ENCODE data around the gene HOXB7. TPM values are rescaled to one million over a fixed set of nuclear protein-coding genes. Genes with fewer than 3 reads are reported as not detected.

HOXB7 gene
- total RNA-seq, 2 experiments from 2014 or later: 0.25 to 0.30 TPM

DNA sequence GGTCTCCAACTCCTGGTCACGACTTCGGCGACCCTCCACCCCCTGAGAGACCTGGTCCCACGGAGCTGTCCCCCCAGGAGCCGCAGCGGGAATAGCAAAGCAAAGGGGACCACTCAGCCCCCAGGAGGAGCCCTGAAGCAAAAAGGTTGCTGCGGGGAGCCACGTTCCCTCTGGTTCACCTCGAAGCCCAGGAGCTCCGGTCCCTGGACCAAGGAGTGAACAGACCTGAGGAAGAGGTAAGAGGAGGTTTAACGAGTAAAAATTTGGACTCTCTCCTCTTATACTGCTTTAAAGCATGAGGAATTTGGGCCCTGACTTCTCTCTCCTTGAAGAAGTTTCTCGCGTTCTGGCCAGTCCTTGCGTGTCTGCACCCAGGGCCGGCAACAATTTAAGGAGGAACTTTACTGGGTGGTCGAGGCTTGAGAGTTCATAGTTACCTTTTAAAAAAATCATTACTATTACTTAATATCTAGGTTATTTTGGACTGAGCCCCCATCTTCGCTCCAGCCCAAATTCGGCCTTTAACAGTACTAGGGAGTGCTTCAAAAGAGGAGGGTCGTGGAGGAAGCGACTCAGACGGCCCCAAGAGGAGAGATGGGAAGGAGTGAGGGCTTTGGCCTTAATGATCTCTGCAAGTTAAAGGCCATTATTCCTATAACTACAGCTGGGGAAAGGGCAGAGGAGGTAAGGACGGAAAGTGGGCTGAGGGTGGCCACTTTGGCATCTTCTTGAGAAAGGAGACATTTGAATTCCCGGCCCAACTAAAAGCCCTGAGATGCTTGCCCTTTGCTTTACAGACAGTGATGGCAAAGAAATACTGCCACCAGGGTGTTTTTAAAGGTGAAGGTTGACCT, 32.3 kb upstream of the HOXB7 start:
- CTCF ChIA-PET: no interaction called here
- H3K4me1 Mint-ChIP-seq: peaks cover 21% of the 10 kb centered on the region
- H3K36me3 Mint-ChIP-seq (ENCODE audit: low read depth): peaks cover 1% of the 10 kb centered on the region
- no peak overlapping the region for H3K27ac Mint-ChIP-seq
- no peaks in the 10 kb centered on the region for H3K9me3 Mint-ChIP-seq
- H3K27me3 Mint-ChIP-seq: peaks cover 93% of the 10 kb centered on the region
- no peak overlapping the region for H3K4me3 Mint-ChIP-seq
- DNase-seq: no peak
- POLR2A ChIA-PET: no interaction called here

GRCh38 chr17:48642059-48642842, 31.4 kb upstream of the HOXB7 start:
- H3K4me3 Mint-ChIP-seq: no peak overlapping the region
- CTCF ChIA-PET: no interaction called here
- H3K27me3 Mint-ChIP-seq: peaks cover 94% of the 10 kb centered on the region
- peaks cover 1% of the 10 kb centered on the region for H3K36me3 Mint-ChIP-seq (ENCODE audit: low read depth)
- peaks cover 15% of the 10 kb centered on the region for H3K4me1 Mint-ChIP-seq
- no peak overlapping the region for H3K27ac Mint-ChIP-seq
- no peaks in the 10 kb centered on the region for H3K9me3 Mint-ChIP-seq
- POLR2A ChIA-PET: no interaction called here
- DNase-seq: no peak

GRCh38 chr17:48641541-48642058, 30.8 kb upstream of the HOXB7 start:
- no peak overlapping the region for H3K4me3 Mint-ChIP-seq
- H3K27me3 Mint-ChIP-seq: peaks cover 96% of the 10 kb centered on the region
- peaks cover 11% of the 10 kb centered on the region for H3K4me1 Mint-ChIP-seq
- DNase-seq: no peak
- ChIA-PET POLR2A (no interaction called here), CTCF (no interaction called here)
- H3K27ac Mint-ChIP-seq: no peak overlapping the region
- peaks cover 1% of the 10 kb centered on the region for H3K36me3 Mint-ChIP-seq (ENCODE audit: low read depth)
- H3K9me3 Mint-ChIP-seq: no peaks in the 10 kb centered on the region

- H3K4me1 Mint-ChIP-seq: peaks cover 13% of the 10 kb centered on the region
- H3K9me3 Mint-ChIP-seq: no peaks in the 10 kb centered on the region
- DNase-seq: no peak
- peaks cover 98% of the 10 kb centered on the region for H3K27me3 Mint-ChIP-seq
- POLR2A ChIA-PET: no interaction called here
- CTCF ChIA-PET: interaction anchor here (1.1 kb wide), 1 partner anchor 83 kb away, joined by 3 read pairs; the partner anchor contains the start of gene PRAC2
- no peak overlapping the region for H3K4me3 Mint-ChIP-seq
- H3K36me3 Mint-ChIP-seq (ENCODE audit: low read depth): peaks cover 1% of the 10 kb centered on the region
- no peak overlapping the region for H3K27ac Mint-ChIP-seq
These were observed 30.0 kb upstream of the HOXB7 start for GRCh38 chr17:48640858-48641180.

DNA sequence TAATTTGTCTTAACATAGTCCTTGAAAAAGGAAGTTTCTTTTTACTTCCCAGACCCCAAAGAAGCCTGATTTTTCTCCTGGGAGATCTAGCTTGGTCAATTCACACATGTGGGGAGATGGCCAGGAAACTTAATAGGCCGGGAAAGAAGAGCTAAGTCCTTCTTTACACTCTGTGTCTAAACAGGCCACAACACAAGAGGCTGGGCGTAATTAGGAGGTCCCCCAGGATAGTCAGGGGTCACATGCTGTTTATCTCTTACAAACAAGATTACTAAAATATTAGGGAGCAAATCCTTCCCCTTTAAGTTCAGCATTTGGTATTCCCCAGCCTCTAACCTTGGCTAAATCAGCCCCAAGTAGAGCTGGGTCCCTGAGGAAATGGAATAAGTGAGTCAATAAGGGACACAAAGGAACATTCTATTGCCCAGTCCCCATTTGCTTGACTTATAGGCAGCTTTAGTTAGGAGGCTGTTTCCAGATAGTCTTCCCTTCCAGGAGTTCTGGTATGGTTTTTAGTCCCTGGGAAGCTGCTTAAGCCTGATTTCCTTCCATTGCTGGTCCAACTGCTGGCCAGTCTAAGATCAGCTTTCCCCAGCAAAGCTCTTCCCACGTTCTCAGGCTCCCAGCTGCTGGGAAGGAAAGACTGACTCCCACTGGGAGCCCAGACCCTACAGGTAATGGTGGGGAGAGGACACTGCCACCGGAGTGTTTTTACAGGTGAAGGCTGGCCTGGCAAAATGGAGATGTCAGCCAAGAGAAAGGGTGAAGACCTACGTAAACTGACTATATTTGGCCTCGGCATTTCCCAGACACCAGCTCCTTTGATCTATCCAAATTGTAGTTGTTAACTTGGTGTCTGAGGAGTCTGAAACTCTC, 29.4 kb upstream of the HOXB7 start:
- Mint-ChIP-seq H3K27me3 (peaks cover 98% of the 10 kb centered on the region), H3K27ac (no peak overlapping the region), H3K4me1 (peaks cover 8% of the 10 kb centered on the region), H3K9me3 (no peaks in the 10 kb centered on the region), H3K4me3 (no peak overlapping the region), H3K36me3 (ENCODE audit: low read depth) (peaks cover 1% of the 10 kb centered on the region)
- CTCF ChIA-PET: interaction anchor here (1.1 kb wide), 1 partner anchor 83 kb away, joined by 3 read pairs; the partner anchor contains the start of gene PRAC2
- POLR2A ChIA-PET: no interaction called here
- no peak for DNase-seq

GRCh38 chr17:48639136-48639535, 28.3 kb upstream of the HOXB7 start:
- no peak for DNase-seq
- ChIA-PET CTCF (no interaction called here), POLR2A (no interaction called here)
- Mint-ChIP-seq H3K27ac (no peak overlapping the region), H3K27me3 (peaks cover 98% of the 10 kb centered on the region), H3K9me3 (no peaks in the 10 kb centered on the region), H3K4me1 (peaks cover 8% of the 10 kb centered on the region), H3K4me3 (no peak overlapping the region), H3K36me3 (ENCODE audit: low read depth) (peaks cover 1% of the 10 kb centered on the region)

GRCh38 chr17:48637323-48638260, 26.8 kb upstream of the HOXB7 start:
- Mint-ChIP-seq H3K27me3 (peaks cover 91% of the 10 kb centered on the region), H3K4me3 (no peak overlapping the region), H3K27ac (no peak overlapping the region), H3K4me1 (peaks cover 11% of the 10 kb centered on the region), H3K9me3 (no peaks in the 10 kb centered on the region), H3K36me3 (ENCODE audit: low read depth) (peaks cover 1% of the 10 kb centered on the region)
- POLR2A ChIA-PET: no interaction called here
- CTCF ChIA-PET: interaction anchor here (1.1 to 2.9 kb wide), 9 partner anchors 8 to 108 kb away, joined by 3 to 16 read pairs (median 6); partner anchors contain the start of genes HOXB8 and HOXB9
- no peak for DNase-seq

DNA sequence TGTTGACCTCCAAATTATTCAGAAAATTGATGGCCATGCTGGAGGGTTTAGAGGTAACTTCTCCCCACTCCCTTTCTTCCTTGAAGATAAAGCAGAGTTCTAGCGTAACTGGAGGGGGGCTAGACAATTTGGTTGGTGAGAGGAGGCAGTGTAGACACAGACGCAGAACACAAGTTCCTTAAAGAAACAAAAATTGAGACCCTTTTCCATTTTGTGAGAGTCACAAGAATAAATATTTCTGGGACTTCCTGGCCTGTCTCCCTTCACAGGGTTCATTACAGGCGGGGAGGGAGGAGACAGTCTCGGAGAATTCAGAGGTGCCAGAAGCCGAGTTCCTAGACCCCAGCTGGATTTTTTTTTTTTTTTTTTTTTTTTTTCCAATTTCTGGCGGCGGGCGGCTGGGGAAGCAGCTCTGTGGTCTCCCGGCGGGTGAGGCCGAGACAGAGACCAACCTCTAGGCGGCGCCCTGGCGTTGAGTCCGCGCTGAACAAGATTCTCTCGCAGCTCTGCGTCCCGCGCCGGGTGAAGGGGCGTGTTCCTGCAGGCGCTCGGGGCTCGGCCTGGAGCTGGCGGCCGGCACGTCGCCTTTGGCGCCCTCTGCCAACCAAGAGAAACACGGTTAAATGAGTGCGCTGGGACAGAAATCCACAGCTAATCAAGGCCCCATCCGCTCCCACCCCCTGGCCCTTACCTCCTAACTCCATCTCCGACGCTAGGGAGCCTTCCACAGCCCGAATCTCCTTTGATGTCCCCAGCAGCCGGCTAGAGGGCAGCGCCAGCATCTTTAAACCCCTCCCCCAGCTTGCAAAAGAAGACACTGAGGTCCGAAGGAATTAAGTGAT, 25.6 kb upstream of the HOXB7 start:
- Mint-ChIP-seq H3K27me3 (peaks cover 91% of the 10 kb centered on the region), H3K27ac (no peak overlapping the region), H3K4me3 (no peak overlapping the region), H3K36me3 (ENCODE audit: low read depth) (no peaks in the 10 kb centered on the region), H3K9me3 (no peaks in the 10 kb centered on the region), H3K4me1 (peaks cover 10% of the 10 kb centered on the region)
- DNase-seq: peak; percentile 71
- ChIA-PET POLR2A (no interaction called here), CTCF (interaction anchor here (0.6 to 2.9 kb wide), 22 partner anchors 9 to 689 kb away, joined by 3 to 16 read pairs (median 4); partner anchors contain the start of genes CBX1, HOXB5, HOXB8 and HOXB9)

DNA sequence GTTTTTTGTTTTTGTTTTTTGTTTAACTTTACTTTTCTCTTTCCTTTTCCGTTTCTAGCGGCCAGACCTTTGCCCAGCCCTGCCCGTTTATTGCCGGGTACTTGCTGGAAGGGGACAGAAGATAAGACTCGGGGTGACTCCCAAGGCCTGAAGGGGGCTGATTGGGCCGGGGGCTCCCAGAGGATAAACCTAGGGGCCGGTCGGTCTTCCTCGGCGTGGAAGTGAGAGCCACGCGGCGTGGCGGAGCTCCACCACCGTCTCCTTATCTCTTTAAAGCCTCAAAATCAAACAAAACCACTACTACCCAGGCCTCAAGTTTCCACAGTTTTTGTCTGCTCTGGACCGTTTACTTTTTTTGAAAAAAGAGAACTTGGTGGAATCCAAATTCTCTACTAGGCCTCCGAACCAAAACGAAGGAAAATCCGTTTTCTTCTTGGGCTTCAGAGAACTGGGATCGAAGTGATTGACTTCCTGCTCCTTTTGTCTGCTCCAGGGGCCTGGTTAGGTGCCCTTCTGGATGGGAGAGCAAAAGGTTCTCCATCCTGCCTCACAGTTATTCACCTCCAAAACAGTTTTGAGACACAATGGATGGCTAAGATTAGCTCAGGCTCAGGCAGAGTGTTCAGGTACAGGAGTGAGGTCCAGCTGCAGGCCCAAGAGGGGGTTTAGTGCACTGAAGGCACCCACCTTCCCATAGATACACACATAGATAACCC, 23.8 kb upstream of the HOXB7 start:
- H3K4me3 Mint-ChIP-seq: no peak overlapping the region
- POLR2A ChIA-PET: no interaction called here
- H3K27ac Mint-ChIP-seq: no peak overlapping the region

GRCh38 chr17:48633266-48633677, 22.5 kb upstream of the HOXB7 start:
- DNase-seq: no peak

More for the DNA sequence above, 23.8 kb upstream of the HOXB7 start:
- Mint-ChIP-seq H3K4me1 (peaks cover 10% of the 10 kb centered on the region), H3K36me3 (ENCODE audit: low read depth) (no peaks in the 10 kb centered on the region), H3K27me3 (peaks cover 90% of the 10 kb centered on the region), H3K9me3 (no peaks in the 10 kb centered on the region)
- DNase-seq: no peak
- CTCF ChIA-PET: interaction anchor here (0.9 to 2.9 kb wide), 3 partner anchors 9 to 41 kb away, joined by 3 to 16 read pairs (median 9); partner anchors contain the start of genes HOXB5 and HOXB9

More at GRCh38 chr17:48633266-48633677, 22.5 kb upstream of the HOXB7 start:
- no peak overlapping the region for H3K4me3 Mint-ChIP-seq
- H3K27ac Mint-ChIP-seq: no peak overlapping the region
- H3K27me3 Mint-ChIP-seq: peaks cover 91% of the 10 kb centered on the region
- CTCF ChIA-PET: interaction anchor here (0.8 kb wide), 1 partner anchor 69 kb away, joined by 3 read pairs; no protein-coding TSS in a partner anchor
- POLR2A ChIA-PET: no interaction called here
- H3K36me3 Mint-ChIP-seq (ENCODE audit: low read depth): no peaks in the 10 kb centered on the region
- H3K4me1 Mint-ChIP-seq: peaks cover 10% of the 10 kb centered on the region
- H3K9me3 Mint-ChIP-seq: no peaks in the 10 kb centered on the region

All from activated CD4-positive, alpha-beta T cell treated with anti-CD3 and anti-CD28 coated beads, Interleukin-2, amount 10 ng/mL, durations not matched to agents 7 days and 5 days (primary cell).